WTC11 (cell line): ENCODE measurements around the gene ZFP42. TPM values are rescaled to one million over a fixed set of nuclear protein-coding genes. Genes with fewer than 3 reads are reported as not detected.

Experiments used
- ATAC-seq: fragments of 200-7000 bp; cut with Tn5 transposase; 2 replicates; pipeline ENCODE4 v1.10.0; 2021; ENCODE audit warnings: mild to moderate bottlenecking, moderate library complexity
- CTCF ChIA-PET: fragments of 300-600 bp; sonication (Branson Sonifier 250); formaldehyde crosslinking; loops from one replicate; lab custom pipeline; 2021; ENCODE audit warnings: antibody characterized with exemption; lab: Charles Lee
- POLR2A ChIA-PET: fragments of 350-600 bp; sonication (Branson Sonifier 250); formaldehyde crosslinking; loops from one replicate; lab custom pipeline; 2021; ENCODE audit warnings: antibody characterized with exemption; lab: Charles Lee
- DNase-seq: peaks from one replicate; pipeline ENCODE4 v3.0.0; 2021; ENCODE audit warnings: low spot score
- H3K27ac Mint-ChIP-seq: 2 replicates; pipeline ENCODE4 v1.8.0; 2021; ENCODE audit warnings: mixed read lengths
- H3K27me3 Mint-ChIP-seq: 2 replicates; pipeline ENCODE4 v1.8.0; 2021; ENCODE audit warnings: low read depth, mild to moderate bottlenecking, moderate library complexity, mixed read lengths
- H3K36me3 Mint-ChIP-seq: 2 replicates; pipeline ENCODE4 v1.8.0; 2021; ENCODE audit warnings: mixed read lengths
- H3K4me1 Mint-ChIP-seq: 2 replicates; pipeline ENCODE4 v1.8.0; 2022; ENCODE audit warnings: mixed read lengths
- H3K4me3 Mint-ChIP-seq: 2 replicates; pipeline ENCODE4 v1.8.0; 2021; ENCODE audit warnings: mild to moderate bottlenecking, moderate library complexity, mixed read lengths
- H3K9me3 Mint-ChIP-seq: 2 replicates; pipeline ENCODE4 v1.8.0; 2021; ENCODE audit warnings: mixed read lengths
- AFF4 ChIP-seq: sonication (generic); formaldehyde crosslinking; IDR thresholded peaks from 2 replicates; pipeline ENCODE4 v1.8.1; 2023; ENCODE audit warnings: mild to moderate bottlenecking, missing genetic modification reagents, borderline replicate concordance
- CDX4 ChIP-seq: fragments of 250-450 bp; sonication (Bioruptor Pico); IDR thresholded peaks from 2 replicates; pipeline ENCODE4 v1.9.0; 2021; ENCODE audit warnings: moderate library complexity, mild to moderate bottlenecking, inconsistent platforms, borderline replicate concordance
- CREB1 ChIP-seq: sonication (generic); formaldehyde crosslinking; IDR thresholded peaks from 2 replicates; pipeline ENCODE4 v1.8.0; 2023; ENCODE audit warnings: mild to moderate bottlenecking, missing genetic modification reagents
- ESRRA ChIP-seq: sonication (generic); formaldehyde crosslinking; IDR thresholded peaks from 2 replicates; pipeline ENCODE4 v1.8.1; 2022; ENCODE audit warnings: mild to moderate bottlenecking, missing genetic modification reagents, borderline replicate concordance
- FOXK1 ChIP-seq: sonication (generic); formaldehyde crosslinking; IDR thresholded peaks from 2 replicates; pipeline ENCODE4 v1.8.0; 2022; ENCODE audit warnings: mild to moderate bottlenecking, moderate library complexity, missing genetic modification reagents
- FOXP1 ChIP-seq: sonication (generic); formaldehyde crosslinking; IDR thresholded peaks from 2 replicates; pipeline ENCODE4 v1.8.0; 2022; ENCODE audit warnings: missing genetic modification reagents, mild to moderate bottlenecking, moderate library complexity, borderline replicate concordance
- GABPB1 ChIP-seq: sonication (generic); formaldehyde crosslinking; IDR thresholded peaks from 2 replicates; pipeline ENCODE4 v1.8.1; 2023; ENCODE audit warnings: mild to moderate bottlenecking, missing genetic modification reagents
- GTF2I ChIP-seq: fragments of 250-450 bp; sonication (Bioruptor Pico); conservative IDR thresholded peaks from 2 replicates; pipeline ENCODE4 v1.4.0; 2021; ENCODE audit warnings: mild to moderate bottlenecking
- JAZF1 ChIP-seq: fragments of 250-450 bp; sonication (Bioruptor Pico); IDR thresholded peaks from 2 replicates; pipeline ENCODE4 v1.9.0; 2021; ENCODE audit warnings: moderate library complexity, mild to moderate bottlenecking, inconsistent platforms
- KAT7 ChIP-seq: sonication (generic); formaldehyde crosslinking; IDR thresholded peaks from 2 replicates; pipeline ENCODE4 v1.8.1; 2023; ENCODE audit warnings: missing genetic modification reagents, mild to moderate bottlenecking, borderline replicate concordance
- MLX ChIP-seq: sonication (generic); formaldehyde crosslinking; IDR thresholded peaks from 2 replicates; pipeline ENCODE4 v1.8.1; 2023; ENCODE audit warnings: mild to moderate bottlenecking, missing genetic modification reagents, moderate library complexity
- MYBL2 ChIP-seq: sonication (generic); formaldehyde crosslinking; IDR thresholded peaks from 2 replicates; pipeline ENCODE4 v1.8.1; 2023; ENCODE audit warnings: mild to moderate bottlenecking, moderate library complexity, missing genetic modification reagents
- NFATC4 ChIP-seq: fragments of 250-450 bp; sonication (Bioruptor Pico); IDR thresholded peaks from 2 replicates; pipeline ENCODE4 v1.9.0; 2021; ENCODE audit warnings: mild to moderate bottlenecking
- OVOL2 ChIP-seq: fragments of 250-450 bp; sonication (Bioruptor Pico); IDR thresholded peaks from 2 replicates; pipeline ENCODE4 v1.9.0; 2021; ENCODE audit warnings: mild to moderate bottlenecking, borderline replicate concordance
- PRRX2 ChIP-seq: fragments of 250-450 bp; sonication (Bioruptor Pico); IDR thresholded peaks from 2 replicates; pipeline ENCODE4 v1.8.0; 2021; ENCODE audit warnings: mild to moderate bottlenecking
- RORB ChIP-seq: fragments of 250-450 bp; sonication (Bioruptor Pico); IDR thresholded peaks from 2 replicates; pipeline ENCODE4 v1.9.0; 2021; ENCODE audit warnings: mild to moderate bottlenecking
- SMAD4 ChIP-seq: sonication (generic); formaldehyde crosslinking; IDR thresholded peaks from 2 replicates; pipeline ENCODE4 v1.8.0; 2022; ENCODE audit warnings: mild to moderate bottlenecking, missing genetic modification reagents
- TEAD4 ChIP-seq: sonication (generic); formaldehyde crosslinking; IDR thresholded peaks from 2 replicates; pipeline ENCODE4 v1.8.0; 2022; ENCODE audit warnings: mild to moderate bottlenecking, missing genetic modification reagents
- ZBTB43 ChIP-seq: sonication (generic); formaldehyde crosslinking; IDR thresholded peaks from 2 replicates; pipeline ENCODE4 v1.8.1; 2023; ENCODE audit warnings: mild to moderate bottlenecking, missing genetic modification reagents
- ZNF232 ChIP-seq: sonication (generic); formaldehyde crosslinking; IDR thresholded peaks from 2 replicates; pipeline ENCODE4 v1.8.0; 2022; ENCODE audit warnings: mild to moderate bottlenecking, missing genetic modification reagents
- ZNF263 ChIP-seq: sonication (generic); formaldehyde crosslinking; IDR thresholded peaks from 2 replicates; pipeline ENCODE4 v1.8.1; 2022; ENCODE audit warnings: low read depth, mild to moderate bottlenecking, moderate library complexity, missing genetic modification reagents
- ZNF317 ChIP-seq: sonication (generic); formaldehyde crosslinking; IDR thresholded peaks from 2 replicates; pipeline ENCODE4 v1.8.1; 2023; ENCODE audit warnings: low read depth, mild to moderate bottlenecking, moderate library complexity, missing genetic modification reagents, borderline replicate concordance
- ZNF671 ChIP-seq: fragments of 250-450 bp; sonication (Bioruptor Pico); IDR thresholded peaks from 2 replicates; pipeline ENCODE4 v1.8.0; 2021; ENCODE audit warnings: mild to moderate bottlenecking
- total RNA-seq: library from RNA; stranded (reverse); gene quantifications from 3 replicates; pipeline ENCODE4 v1.2.3, GENCODE V29; 2021
- TF ChIP-seq, protein P1 (sequence below): fragments of 250-450 bp; sonication (Bioruptor Pico); IDR thresholded peaks from 2 replicates; pipeline ENCODE4 v1.9.0; 2021; ENCODE audit warnings: mild to moderate bottlenecking
- TF ChIP-seq, protein P2 (sequence below): sonication (generic); formaldehyde crosslinking; IDR thresholded peaks from 2 replicates; pipeline ENCODE4 v1.8.0; 2022; ENCODE audit warnings: missing genetic modification reagents

ZFP42 gene
- total RNA-seq, 1 experiment from 2014 or later, result 128 TPM

DNA sequence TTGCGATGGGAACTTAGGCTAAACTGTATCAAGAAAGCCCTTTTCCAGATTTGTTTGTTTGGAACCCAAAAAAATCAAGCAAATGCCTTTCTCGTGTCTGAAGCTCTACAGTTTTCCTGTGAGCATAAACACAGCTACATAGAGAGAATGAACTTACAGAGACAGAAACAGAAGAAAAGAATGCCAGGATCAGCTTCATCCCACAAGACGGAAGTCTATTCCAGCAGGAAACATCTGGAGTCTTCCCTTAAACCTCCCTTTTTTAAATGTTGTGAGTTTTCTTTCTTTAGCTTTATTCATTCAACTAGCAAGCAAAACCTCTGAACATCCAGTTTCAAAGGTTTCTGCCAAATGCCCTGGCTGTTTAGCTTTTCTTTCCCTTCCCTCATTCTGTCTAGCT, 32.6 kb upstream of the ZFP42 start:
- H3K4me3 Mint-ChIP-seq, result no peak overlapping the region
- ATAC-seq, result no peak
- H3K9me3 Mint-ChIP-seq, result no peaks in the 10 kb centered on the region
- ChIA-PET POLR2A (no interaction called here), CTCF (no interaction called here)
- TF ChIP-seq MYBL2 (CRISPR knock-in tag) (no peak), FOXK1 (CRISPR knock-in tag) (no peak), GABPB1 (CRISPR knock-in tag) (no peak), TEAD4 (CRISPR knock-in tag) (no peak), JAZF1 (CRISPR knock-in tag) (no peak)
- peaks cover 10% of the 10 kb centered on the region for H3K4me1 Mint-ChIP-seq
- no peaks in the 10 kb centered on the region for H3K36me3 Mint-ChIP-seq
- no peaks in the 10 kb centered on the region for H3K27me3 Mint-ChIP-seq
- DNase-seq, result no peak
- H3K27ac Mint-ChIP-seq, result peak overlapping the region; percentile 41; the same call in 1 of the 2 replicates

DNA sequence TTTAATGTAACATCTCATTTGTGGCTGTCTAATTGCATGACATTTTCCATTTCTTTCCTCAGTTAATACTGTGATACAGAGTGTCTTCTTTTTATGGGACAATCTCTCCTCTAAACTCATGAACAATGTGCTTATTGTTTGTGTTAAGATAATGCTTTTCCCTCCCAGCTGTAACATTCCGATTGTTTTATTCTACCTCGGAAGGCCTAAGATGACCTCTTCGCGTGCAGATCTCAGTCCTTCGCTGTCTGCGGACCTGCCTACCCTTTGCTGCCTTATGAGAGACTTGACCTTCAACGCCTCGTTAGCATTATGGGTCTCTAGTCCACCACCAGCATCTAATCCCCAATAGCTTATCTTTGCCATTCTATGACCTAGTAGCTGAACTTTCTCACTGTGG, 29.8 kb upstream of the ZFP42 start:
- CTCF ChIA-PET, result no interaction called here
- Mint-ChIP-seq H3K4me3 (no peak overlapping the region), H3K9me3 (peaks cover 3% of the 10 kb centered on the region; the same call in 1 of the 2 replicates), H3K27me3 (no peaks in the 10 kb centered on the region), H3K36me3 (no peaks in the 10 kb centered on the region), H3K27ac (no peak overlapping the region), H3K4me1 (peaks cover 10% of the 10 kb centered on the region)
- ATAC-seq (no peak), DNase-seq (no peak)
- POLR2A ChIA-PET, result no interaction called here
- no peak for TF ChIP-seq GTF2I (CRISPR knock-in tag)
- TF ChIP-seq MYBL2 (CRISPR knock-in tag), result no peak
- TF ChIP-seq RORB (CRISPR knock-in tag), result no peak
- TF ChIP-seq ZNF671 (CRISPR knock-in tag), result no peak
- no peak for TF ChIP-seq ZNF263 (CRISPR knock-in tag)
- no peak for TF ChIP-seq PRRX2
- TF ChIP-seq NFATC4 (CRISPR knock-in tag), result no peak
- TF ChIP-seq CREB1 (CRISPR knock-in tag), result no peak
- no peak for TF ChIP-seq AFF4 (CRISPR knock-in tag)
- no peak for TF ChIP-seq FOXP1 (CRISPR knock-in tag)
- TF ChIP-seq, all 79 proteins: peak for 0

DNA sequence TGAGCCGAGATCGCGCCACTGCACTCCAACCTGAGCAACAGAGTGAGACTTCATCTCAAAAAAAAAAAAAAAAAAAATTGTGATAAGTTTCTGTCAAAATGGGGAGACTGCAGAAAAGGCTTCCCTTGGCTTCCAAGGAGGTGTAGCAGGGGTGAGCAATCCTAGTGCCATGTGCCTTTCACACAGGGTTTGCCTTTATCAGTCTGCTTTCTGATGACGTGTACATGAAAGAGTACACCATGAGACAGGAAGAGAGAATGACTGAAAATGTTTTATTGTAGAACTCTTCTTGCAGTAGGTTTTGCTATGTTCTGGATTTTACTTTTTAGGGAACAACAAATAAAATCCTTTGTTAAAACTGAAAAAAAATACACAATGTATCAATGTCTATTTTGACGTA, 23.4 kb upstream of the ZFP42 start:
- Mint-ChIP-seq H3K4me1 (peaks cover 9% of the 10 kb centered on the region), H3K9me3 (peaks cover 9% of the 10 kb centered on the region), H3K27ac (no peak overlapping the region), H3K4me3 (no peak overlapping the region), H3K36me3 (no peaks in the 10 kb centered on the region), H3K27me3 (no peaks in the 10 kb centered on the region)
- DNase-seq (no peak), ATAC-seq (no peak)
- CTCF ChIA-PET, result no interaction called here
- POLR2A ChIA-PET, result no interaction called here
- TF ChIP-seq ZBTB43 (CRISPR knock-in tag) (no peak), KAT7 (CRISPR knock-in tag) (no peak), ZNF232 (no peak), TEAD4 (CRISPR knock-in tag) (no peak), SMAD4 (CRISPR knock-in tag) (no peak), ZNF317 (CRISPR knock-in tag) (no peak), ESRRA (no peak), OVOL2 (CRISPR knock-in tag) (no peak), CDX4 (CRISPR knock-in tag) (no peak), MLX (CRISPR knock-in tag) (no peak)
- TF ChIP-seq, protein P1, sequence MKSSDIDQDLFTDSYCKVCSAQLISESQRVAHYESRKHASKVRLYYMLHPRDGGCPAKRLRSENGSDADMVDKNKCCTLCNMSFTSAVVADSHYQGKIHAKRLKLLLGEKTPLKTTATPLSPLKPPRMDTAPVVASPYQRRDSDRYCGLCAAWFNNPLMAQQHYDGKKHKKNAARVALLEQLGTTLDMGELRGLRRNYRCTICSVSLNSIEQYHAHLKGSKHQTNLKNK (CRISPR knock-in tag), result no peak
- TF ChIP-seq, protein P2, sequence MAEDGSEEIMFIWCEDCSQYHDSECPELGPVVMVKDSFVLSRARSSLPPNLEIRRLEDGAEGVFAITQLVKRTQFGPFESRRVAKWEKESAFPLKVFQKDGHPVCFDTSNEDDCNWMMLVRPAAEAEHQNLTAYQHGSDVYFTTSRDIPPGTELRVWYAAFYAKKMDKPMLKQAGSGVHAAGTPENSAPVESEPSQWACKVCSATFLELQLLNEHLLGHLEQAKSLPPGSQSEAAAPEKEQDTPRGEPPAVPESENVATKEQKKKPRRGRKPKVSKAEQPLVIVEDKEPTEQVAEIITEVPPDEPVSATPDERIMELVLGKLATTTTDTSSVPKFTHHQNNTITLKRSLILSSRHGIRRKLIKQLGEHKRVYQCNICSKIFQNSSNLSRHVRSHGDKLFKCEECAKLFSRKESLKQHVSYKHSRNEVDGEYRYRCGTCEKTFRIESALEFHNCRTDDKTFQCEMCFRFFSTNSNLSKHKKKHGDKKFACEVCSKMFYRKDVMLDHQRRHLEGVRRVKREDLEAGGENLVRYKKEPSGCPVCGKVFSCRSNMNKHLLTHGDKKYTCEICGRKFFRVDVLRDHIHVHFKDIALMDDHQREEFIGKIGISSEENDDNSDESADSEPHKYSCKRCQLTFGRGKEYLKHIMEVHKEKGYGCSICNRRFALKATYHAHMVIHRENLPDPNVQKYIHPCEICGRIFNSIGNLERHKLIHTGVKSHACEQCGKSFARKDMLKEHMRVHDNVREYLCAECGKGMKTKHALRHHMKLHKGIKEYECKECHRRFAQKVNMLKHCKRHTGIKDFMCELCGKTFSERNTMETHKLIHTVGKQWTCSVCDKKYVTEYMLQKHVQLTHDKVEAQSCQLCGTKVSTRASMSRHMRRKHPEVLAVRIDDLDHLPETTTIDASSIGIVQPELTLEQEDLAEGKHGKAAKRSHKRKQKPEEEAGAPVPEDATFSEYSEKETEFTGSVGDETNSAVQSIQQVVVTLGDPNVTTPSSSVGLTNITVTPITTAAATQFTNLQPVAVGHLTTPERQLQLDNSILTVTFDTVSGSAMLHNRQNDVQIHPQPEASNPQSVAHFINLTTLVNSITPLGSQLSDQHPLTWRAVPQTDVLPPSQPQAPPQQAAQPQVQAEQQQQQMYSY, result no peak
